Liver (tissue), 3 donors: ENCODE measurements around the gene SUB1.

Experiments
- CTCF ChIP-seq: fragments of 150-350 bp; IDR thresholded peaks from 2 replicates; pipeline ENCODE4 v1.5.1; 2017; ENCODE audit warnings: improper control_type of control experiment, low read depth, low read length; ENCODE audit not compliant: missing input control
- MAX ChIP-seq: IDR thresholded peaks from 2 replicates; pipeline ENCODE4 v1.6.1; 2016; ENCODE audit warnings: antibody characterized with exemption
- RXRA ChIP-seq, 2 donors: IDR thresholded peaks; 2 replicates each; pipeline ENCODE4 v1.6.1; 2017 to 2018; ENCODE audit warnings: antibody characterized with exemption in 2 of 2, mild to moderate bottlenecking in 1 of 2
- SP1 ChIP-seq: IDR thresholded peaks from 2 replicates; pipeline ENCODE4 v1.6.1; 2018; ENCODE audit warnings: antibody characterized with exemption, mild to moderate bottlenecking
- TAF1 ChIP-seq: conservative IDR thresholded peaks from 2 replicates; pipeline ENCODE4 v1.6.1; 2016; ENCODE audit warnings: antibody characterized with exemption, mild to moderate bottlenecking
- YY1 ChIP-seq: IDR thresholded peaks from 2 replicates; pipeline ENCODE4 v1.6.1; 2016; ENCODE audit warnings: antibody characterized with exemption, mild to moderate bottlenecking
- TF ChIP-seq, protein P1 (sequence below): IDR thresholded peaks from 2 replicates; pipeline ENCODE4 v1.6.1; 2016; ENCODE audit warnings: antibody characterized with exemption, mild to moderate bottlenecking
- TF ChIP-seq, protein P2 (sequence below): IDR thresholded peaks from 2 replicates; pipeline ENCODE4 v1.6.1; 2016; ENCODE audit warnings: antibody characterized with exemption
- donor health status: healthy.
- donor health status: healthy.

DNA sequence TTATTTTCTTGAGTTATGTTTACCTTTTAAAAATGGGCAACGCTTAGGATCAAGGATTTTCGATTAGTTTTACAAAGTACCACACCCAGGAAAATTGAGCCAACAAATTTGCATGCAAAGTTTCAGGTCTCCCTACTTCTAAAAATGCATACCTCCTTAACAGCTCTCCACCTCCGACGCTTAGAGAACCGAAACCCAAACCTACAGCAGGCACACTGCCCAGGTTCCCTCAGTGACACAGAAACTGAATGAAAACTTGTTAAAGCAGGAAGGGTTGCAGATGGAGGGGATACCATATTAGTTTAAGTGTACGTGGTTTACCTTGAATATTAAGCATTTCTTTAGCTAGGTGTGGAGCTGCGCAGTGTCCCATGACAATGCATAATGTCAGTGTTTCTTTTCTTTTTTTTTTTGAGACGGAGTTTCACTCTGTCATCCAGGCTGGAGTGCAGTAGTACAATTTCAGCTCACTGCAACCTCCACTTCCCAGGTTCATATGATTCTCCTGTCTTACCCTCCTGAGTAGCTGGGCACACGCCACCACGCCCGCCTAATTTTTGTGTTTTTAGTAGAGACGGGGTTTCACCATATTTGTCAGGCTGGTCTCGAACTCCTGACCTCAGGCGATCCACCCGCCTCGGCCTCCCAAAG is 1.6 kb upstream of the SUB1 start:
- no peak for TF ChIP-seq MAX
- no peak for TF ChIP-seq CTCF
- no peak for TF ChIP-seq SP1
- no peak for TF ChIP-seq TAF1
- TF ChIP-seq YY1: no peak
- TF ChIP-seq, protein P1, sequence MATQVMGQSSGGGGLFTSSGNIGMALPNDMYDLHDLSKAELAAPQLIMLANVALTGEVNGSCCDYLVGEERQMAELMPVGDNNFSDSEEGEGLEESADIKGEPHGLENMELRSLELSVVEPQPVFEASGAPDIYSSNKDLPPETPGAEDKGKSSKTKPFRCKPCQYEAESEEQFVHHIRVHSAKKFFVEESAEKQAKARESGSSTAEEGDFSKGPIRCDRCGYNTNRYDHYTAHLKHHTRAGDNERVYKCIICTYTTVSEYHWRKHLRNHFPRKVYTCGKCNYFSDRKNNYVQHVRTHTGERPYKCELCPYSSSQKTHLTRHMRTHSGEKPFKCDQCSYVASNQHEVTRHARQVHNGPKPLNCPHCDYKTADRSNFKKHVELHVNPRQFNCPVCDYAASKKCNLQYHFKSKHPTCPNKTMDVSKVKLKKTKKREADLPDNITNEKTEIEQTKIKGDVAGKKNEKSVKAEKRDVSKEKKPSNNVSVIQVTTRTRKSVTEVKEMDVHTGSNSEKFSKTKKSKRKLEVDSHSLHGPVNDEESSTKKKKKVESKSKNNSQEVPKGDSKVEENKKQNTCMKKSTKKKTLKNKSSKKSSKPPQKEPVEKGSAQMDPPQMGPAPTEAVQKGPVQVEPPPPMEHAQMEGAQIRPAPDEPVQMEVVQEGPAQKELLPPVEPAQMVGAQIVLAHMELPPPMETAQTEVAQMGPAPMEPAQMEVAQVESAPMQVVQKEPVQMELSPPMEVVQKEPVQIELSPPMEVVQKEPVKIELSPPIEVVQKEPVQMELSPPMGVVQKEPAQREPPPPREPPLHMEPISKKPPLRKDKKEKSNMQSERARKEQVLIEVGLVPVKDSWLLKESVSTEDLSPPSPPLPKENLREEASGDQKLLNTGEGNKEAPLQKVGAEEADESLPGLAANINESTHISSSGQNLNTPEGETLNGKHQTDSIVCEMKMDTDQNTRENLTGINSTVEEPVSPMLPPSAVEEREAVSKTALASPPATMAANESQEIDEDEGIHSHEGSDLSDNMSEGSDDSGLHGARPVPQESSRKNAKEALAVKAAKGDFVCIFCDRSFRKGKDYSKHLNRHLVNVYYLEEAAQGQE: no peak
- TF ChIP-seq, protein P2, sequence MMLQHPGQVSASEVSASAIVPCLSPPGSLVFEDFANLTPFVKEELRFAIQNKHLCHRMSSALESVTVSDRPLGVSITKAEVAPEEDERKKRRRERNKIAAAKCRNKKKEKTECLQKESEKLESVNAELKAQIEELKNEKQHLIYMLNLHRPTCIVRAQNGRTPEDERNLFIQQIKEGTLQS: no peak
- TF ChIP-seq RXRA (IDR thresholded peaks at IDR 0.05): no peak
